ENCODE measurements around the gene STK39. TPM values are rescaled to one million over a fixed set of nuclear protein-coding genes. Genes with fewer than 3 reads are reported as not detected.

STK39 gene
- total and polyA plus RNA-seq, 9 of the 15 experiments (the other 6 are each of a cell fraction or from before 2014, with no cell fraction given) = 0.19 to 0.76 (median 0.51) TPM

GRCh38 chr2:167933097-167933814 lies 314.1 kb downstream of the STK39 start:
- ATAC-seq (no peak; the same call in 2 of the 3 replicates), FAIRE-seq (peak; percentile 29), DNase-seq (ENCODE audit: extremely low read depth in 1 of 4, low spot score in 3 of 4) (no peak)
- Histone ChIP-seq H3K4me1 (replicated peaks in 1 of 2; ENCODE audit: control insufficient read depth in 2 of 2, insufficient read depth in 2 of 2, low read length in 2 of 2) (no peaks in the 10 kb centered on the region; a peak in 1 of 5 replicates), H3K36me3 (ENCODE audit: control insufficient read depth, insufficient read depth, low read length) (peaks cover 98% of the 10 kb centered on the region), H3K4me3 (no peak overlapping the region), H2AFZ (ENCODE audit: low read depth, low read length) (no peak overlapping the region), H3K9me1 (ENCODE audit: control insufficient read depth, insufficient read depth, low read length) (no peaks in the 10 kb centered on the region), H3K27ac (ENCODE audit: extremely low read depth, low read depth, low read length) (no peak overlapping the region), H3K27me3 (ENCODE audit: control insufficient read depth in 2 of 2, insufficient read depth in 2 of 2, low read length in 2 of 2) (no peaks in the 10 kb centered on the region), H3K9ac (ENCODE audit: insufficient read depth in 1 of 2, low read depth in 2 of 2, low read length in 2 of 2) (no peak overlapping the region), H4K20me1 (replicated peaks; ENCODE audit: control insufficient read depth, insufficient read depth, low read length) (0 out of 2 replicates have a peak, but pooled peaks cover 14% of the 10 kb centered on the region), H3K9me3 (replicated peaks; ENCODE audit: control insufficient read depth, insufficient read depth, low read depth, low read length) (no peaks in the 10 kb centered on the region; the same call in 1 of the 2 replicates), H3K79me2 (ENCODE audit: control insufficient read depth, insufficient read depth, low read length) (peaks cover 96% of the 10 kb centered on the region), H3K4me2 (ENCODE audit: insufficient read depth, low read length) (no peak overlapping the region)
- in situ Hi-C loops (cut with MboI) = loop anchor here (25.0 kb wide), 1 partner anchor 979 kb away; the partner anchor contains the start of gene G6PC2
- intact Hi-C loops (cut with micrococcal nuclease) = no loop called here
- POLR2A ChIA-PET = interaction anchor here (0.9 to 2.1 kb wide), 4 partner anchors 9 to 49 kb away, joined by 4 to 6 read pairs (median 4); no protein-coding TSS in a partner anchor
- BruUV-seq (replicated peaks) = no TSS peak
- WGBS (ENCODE audit: insufficient coverage, low coverage, missing lambda C conversion rate) = 85% methylated on average over 4 of the region's 4 CpGs
- CTCF ChIA-PET (ENCODE audit: low intra/inter-chr PET ratio) = no interaction called here
- no peak for TF ChIP-seq RBM39 (optimal IDR thresholded peaks at IDR 0.05; ENCODE audit: low read depth, low read length)
- TF ChIP-seq POLR2AphosphoS5 (IDR thresholded peaks at IDR 0.05; ENCODE audit: control insufficient read depth, insufficient read depth, low read depth, low read length) = peak; percentile 52; the same call in 1 of the 2 replicates
- peak; percentile 71 for TF ChIP-seq ZNF316 (IDR thresholded peaks at IDR 0.05)
- no peak for TF ChIP-seq BRF2 (IDR thresholded peaks at IDR 0.05; ENCODE audit: borderline replicate concordance, insufficient read depth, insufficient read length)
- TF ChIP-seq ETS1 (conservative IDR thresholded peaks at IDR 0.05; ENCODE audit: control insufficient read depth, low read depth, low read length) = no peak
- TF ChIP-seq ZFP91 (CRISPR knock-in tag; IDR thresholded peaks at IDR 0.05) = no peak
- no peak for TF ChIP-seq THAP12 (CRISPR knock-in tag; IDR thresholded peaks at IDR 0.05)
- peak; percentile 35 for TF ChIP-seq RBFOX2 (IDR thresholded peaks at IDR 0.05; ENCODE audit: low read depth, low read length)
- peak in 1 of 2 experiments; percentile 11; a peak in 1 of 3 replicates for TF ChIP-seq CBX3 (IDR thresholded peaks at IDR 0.05; ENCODE audit: borderline replicate concordance in 1 of 2, low read length in 2 of 2)
- peak; percentile 49 for TF ChIP-seq POLR2B (IDR thresholded peaks at IDR 0.05; ENCODE audit: low read depth, partially characterized antibody)
- TF ChIP-seq RBM15 (IDR thresholded peaks at IDR 0.05; ENCODE audit: insufficient read depth, low read length) = no peak

All from K562 (cell line).